Panc1 (cell line): ENCODE results near the gene RPL28. TPM values are rescaled to one million over a fixed set of nuclear protein-coding genes. Genes with fewer than 3 reads are reported as not detected.

Experiments used
- ATAC-seq: fragments of 200-7000 bp; cut with Tn5 transposase; 2 replicates; pipeline ENCODE4 v1.9.1; 2020; ENCODE audit warnings: mild to moderate bottlenecking, moderate library complexity
- BruUV-seq: library from RNA; stranded (reverse); fragments of 400-500 nt; replicated peaks from 2 replicates; lab custom pipeline; 2021; lab: Mats Ljungman, UMichigan
- CTCF ChIA-PET: fragments of 300-600 bp; sonication (Branson Sonifier 250); formaldehyde crosslinking; loops from one replicate; lab custom pipeline; 2022; ENCODE audit warnings: antibody characterized with exemption; lab: Charles Lee
- POLR2A ChIA-PET: fragments of 300-600 bp; sonication (Branson Sonifier 250); formaldehyde crosslinking; loops from one replicate; lab custom pipeline; 2022; ENCODE audit warnings: antibody characterized with exemption; lab: Charles Lee
- DNase-seq: peaks from one replicate; pipeline ENCODE4 v3.0.0-alpha.2; 2010; ENCODE audit warnings: low read depth, low spot score
- H3K27ac ChIP-seq: 2 replicates; pipeline ENCODE4 v1.5.1; 2011; ENCODE audit warnings: mild to moderate bottlenecking, low read length, inconsistent platforms
- H3K27me3 ChIP-seq: fragments of 200-500 bp; sonication (Bioruptor generic); 2 replicates; pipeline ENCODE4 v1.6.0; 2014; ENCODE audit warnings: low read length, inconsistent platforms; ENCODE audit not compliant: control insufficient read depth, insufficient read depth
- H3K36me3 ChIP-seq: fragments of 200-500 bp; sonication (Bioruptor generic); 2 replicates; pipeline ENCODE4 v1.5.1; 2014; ENCODE audit warnings: inconsistent platforms, mild to moderate bottlenecking, low read length, moderate library complexity; ENCODE audit not compliant: control insufficient read depth, insufficient read depth
- H3K4me1 ChIP-seq: 2 replicates; pipeline ENCODE4 v1.5.1; 2011; ENCODE audit warnings: inconsistent platforms, mild to moderate bottlenecking, low read length, moderate library complexity; ENCODE audit not compliant: control insufficient read depth, insufficient read depth
- H3K4me3 ChIP-seq, 2 experiments: 2 replicates each; pipeline ENCODE4 v1.5.1; 2011 to 2012; ENCODE audit warnings: low read depth in 2 of 2, low read length in 2 of 2, mild to moderate bottlenecking in 2 of 2, inconsistent platforms in 1 of 2, moderate library complexity in 1 of 2
- H3K9me3 ChIP-seq: fragments of 200-500 bp; sonication (Bioruptor generic); 2 replicates; pipeline ENCODE4 v1.5.1; 2014; ENCODE audit warnings: low read depth, mild to moderate bottlenecking, inconsistent platforms, low read length, moderate library complexity; ENCODE audit not compliant: control insufficient read depth, insufficient read depth
- CTCF ChIP-seq: fragments of 450-650 bp; IDR thresholded peaks from 2 replicates; pipeline ENCODE4 v1.5.1; 2017; ENCODE audit warnings: mild to moderate bottlenecking
- POLR2AphosphoS5 ChIP-seq: IDR thresholded peaks from 2 replicates; pipeline ENCODE4 v1.6.1; 2012; ENCODE audit warnings: mild to moderate bottlenecking, low read depth, low read length, moderate library complexity
- REST ChIP-seq, 2 experiments: IDR thresholded peaks; 2 replicates each; pipeline ENCODE4 v1.6.1; 2011 to 2012; ENCODE audit warnings: low read depth in 2 of 2, control low read depth in 1 of 2, low read length in 1 of 2, mild to moderate bottlenecking in 1 of 2, moderate library complexity in 1 of 2; ENCODE audit not compliant: insufficient read depth in 1 of 2
- SIN3A ChIP-seq: IDR thresholded peaks from 2 replicates; pipeline ENCODE4 v1.6.1; 2012; ENCODE audit warnings: low read depth, mild to moderate bottlenecking, low read length, moderate library complexity, borderline replicate concordance; ENCODE audit not compliant: insufficient read depth
- TCF7L2 ChIP-seq: IDR thresholded peaks from 2 replicates; pipeline ENCODE4 v1.6.1; 2011; ENCODE audit warnings: mild to moderate bottlenecking, low read depth, low read length, inconsistent platforms
- in situ Hi-C: cut with HindIII; loops from 2 replicates; pipeline ENCODE4 v1.10.0; 2016; ENCODE audit warnings: low sequenced_read_pairs, low pct_unique_long_range_greater_than_20kb
- intact Hi-C: fragments of 100-400 bp; cut with micrococcal nuclease; formaldehyde crosslinking; loops from one replicate; pipeline ENCODE4 v1.10.0; 2022; ENCODE audit not compliant: unreplicated experiment
- total RNA-seq: library from RNA; stranded (reverse); gene quantifications from one replicate; pipeline ENCODE4 v1.2.1, GENCODE V29; 2021; ENCODE audit not compliant: unreplicated experiment

The RPL28 gene
- total RNA-seq, 1 experiment from 2014 or later: 2,154 TPM

- Histone ChIP-seq H3K4me3 (no peak overlapping the region), H3K27ac (no peak overlapping the region), H3K4me1 (peaks cover 29% of the 10 kb centered on the region), H3K36me3 (no peaks in the 10 kb centered on the region), H3K9me3 (no peaks in the 10 kb centered on the region), H3K27me3 (no peaks in the 10 kb centered on the region)
- in situ Hi-C loops: no loop called here
- intact Hi-C loops: loop anchor here (10.0 kb wide), 1 partner anchor 84 kb away; no protein-coding TSS in a partner anchor
- CTCF ChIA-PET: no interaction called here
- ATAC-seq (no peak), DNase-seq (no peak)
- TF ChIP-seq CTCF: no peak
- TF ChIP-seq REST (IDR thresholded peaks at IDR 0.05; ENCODE audit: insufficient read depth in 1 of 2, low read depth in 2 of 2, low read length in 1 of 2): no peak
- no peak for TF ChIP-seq TCF7L2
- no peak for TF ChIP-seq SIN3A
- TF ChIP-seq POLR2AphosphoS5: no peak
- POLR2A ChIA-PET: no interaction called here
- no TSS peak for BruUV-seq
These were observed 6.6 kb upstream of the RPL28 start for GRCh38 chr19:55379174-55379573.

GRCh38 chr19:55382013-55382412 lies 3.7 kb upstream of the RPL28 start:
- POLR2A ChIA-PET: no interaction called here
- ATAC-seq: no peak
- in situ Hi-C loops: no loop called here

More at GRCh38 chr19:55382013-55382412, 3.7 kb upstream of the RPL28 start:
- Histone ChIP-seq H3K4me1 (peaks cover 16% of the 10 kb centered on the region), H3K27me3 (no peaks in the 10 kb centered on the region), H3K9me3 (no peaks in the 10 kb centered on the region), H3K4me3 (no peak overlapping the region), H3K27ac (no peak overlapping the region), H3K36me3 (peaks cover 7% of the 10 kb centered on the region)
- TF ChIP-seq TCF7L2: no peak
- TF ChIP-seq REST (IDR thresholded peaks at IDR 0.05; ENCODE audit: insufficient read depth in 1 of 2, low read depth in 2 of 2, low read length in 1 of 2): no peak
- TF ChIP-seq POLR2AphosphoS5: no peak
- TF ChIP-seq CTCF: no peak
- no peak for TF ChIP-seq SIN3A
- BruUV-seq: no TSS peak
- intact Hi-C loops: no loop called here
- CTCF ChIA-PET: no interaction called here
- no peak for DNase-seq
